Sciatic nerve (tissue), 2 donors: ENCODE data around the gene RUNDC3A. TPM values are rescaled to one million over a fixed set of nuclear protein-coding genes. Genes with fewer than 3 reads are reported as not detected.
"Not testable (repeated sequence)": the region's sequence is repeated elsewhere in the genome, so short reads cannot be mapped to it uniquely, and the experiment has no call there.

Experiments used
- ATAC-seq: fragments of 200-7000 bp; cut with Tn5 transposase; one replicate; pipeline ENCODE4 v1.9.1; 2020; ENCODE audit warnings: mild to moderate bottlenecking, moderate library complexity
- DNase-seq: peaks from one replicate; pipeline ENCODE4 v3.0.0-alpha.2; 2020; ENCODE audit warnings: low spot score
- intact Hi-C: fragments of 100-400 bp; cut with DNase I; formaldehyde crosslinking; loops from one replicate; pipeline ENCODE4 v1.14.2; 2022
- total RNA-seq: library from RNA; stranded (reverse); fragmentation: NEBNext Ultra II Directional; extraction: Animal tissue kit (Norgen Biotek cat#: 25700); gene quantifications from one replicate; pipeline ENCODE4 v1.2.1, GENCODE V29; 2021
- donor health status: DM: no; HTN: no; CAD: no.
- donor health status: DM: no; HTN: no; CAD: no.

RUNDC3A gene
- total RNA-seq, 1 donor from 2014 or later: 2.9 TPM

GRCh38 chr17:44365051-44365450, 56.6 kb downstream of the RUNDC3A start:
- ATAC-seq, intact Hi-C loops, DNase-seq: not testable (repeated sequence)

GRCh38 chr17:44367231-44367979, 59.0 kb downstream of the RUNDC3A start:
- no peak for DNase-seq
- intact Hi-C loops: no loop called here
- no peak for ATAC-seq

Other genes starting within 250 kb of the RUNDC3A start
- gene LSM12, start 241.9 kb upstream of the RUNDC3A start, total RNA-seq: 32.5 TPM
- gene G6PC3, start 237.9 kb upstream of the RUNDC3A start, total RNA-seq: 38.3 TPM
- gene HDAC5, start 185.0 kb upstream of the RUNDC3A start, total RNA-seq: 63.5 TPM
- gene HROB, start 166.7 kb upstream of the RUNDC3A start, total RNA-seq: 0.85 TPM
- gene ASB16, start 137.9 kb upstream of the RUNDC3A start, total RNA-seq: 0.36 TPM
- 33.0 TPM for gene TMUB2, start 121.6 kb upstream of the RUNDC3A start, total RNA-seq
- gene ATXN7L3, start 108.7 kb upstream of the RUNDC3A start, total RNA-seq: 59.8 TPM
- 76.6 TPM for gene UBTF, start 88.9 kb upstream of the RUNDC3A start, total RNA-seq
- 47.6 TPM for gene SLC4A1, start 40.5 kb upstream of the RUNDC3A start, total RNA-seq
- gene SLC25A39, start 16.2 kb downstream of the RUNDC3A start, total RNA-seq: 91.6 TPM
- gene GRN, start 36.7 kb downstream of the RUNDC3A start, total RNA-seq: 169 TPM
- gene FAM171A2, start 55.3 kb downstream of the RUNDC3A start, total RNA-seq: 3.7 TPM
- gene ITGA2B, start 81.0 kb downstream of the RUNDC3A start, total RNA-seq: 6.2 TPM
- 66.9 TPM for gene GPATCH8, start 194.8 kb downstream of the RUNDC3A start, total RNA-seq
- gene FZD2, start 248.9 kb downstream of the RUNDC3A start, total RNA-seq: 22.9 TPM